LNCaP clone FGC (cell line): Measurements from ENCODE around the gene FLT3.

Experiments
- DNase-seq: peaks from one replicate; pipeline ENCODE4 v3.0.0-alpha.2; 2011; ENCODE audit warnings: low read depth
- H3K4me3 ChIP-seq: 2 replicates; pipeline ENCODE4 v1.5.1; 2011; ENCODE audit warnings: mild to moderate bottlenecking, low read depth, low read length, control low read depth
- CTCF ChIP-seq: IDR thresholded peaks from 2 replicates; pipeline ENCODE4 v1.5.1; 2012; ENCODE audit warnings: mild to moderate bottlenecking; ENCODE audit not compliant: control insufficient read depth, insufficient read depth; ENCODE audit errors: extremely low read depth

FLT3 gene

GRCh38 chr13:28077231-28077630 lies 23.1 kb downstream of the FLT3 start:
- DNase-seq: no peak
- TF ChIP-seq CTCF: no peak
- H3K4me3 ChIP-seq: no peak overlapping the region

- H3K4me3 ChIP-seq: no peak overlapping the region
- TF ChIP-seq CTCF: no peak
- no peak for DNase-seq
Measured at GRCh38 chr13:28071424-28071823, 29.0 kb downstream of the FLT3 start.

DNA sequence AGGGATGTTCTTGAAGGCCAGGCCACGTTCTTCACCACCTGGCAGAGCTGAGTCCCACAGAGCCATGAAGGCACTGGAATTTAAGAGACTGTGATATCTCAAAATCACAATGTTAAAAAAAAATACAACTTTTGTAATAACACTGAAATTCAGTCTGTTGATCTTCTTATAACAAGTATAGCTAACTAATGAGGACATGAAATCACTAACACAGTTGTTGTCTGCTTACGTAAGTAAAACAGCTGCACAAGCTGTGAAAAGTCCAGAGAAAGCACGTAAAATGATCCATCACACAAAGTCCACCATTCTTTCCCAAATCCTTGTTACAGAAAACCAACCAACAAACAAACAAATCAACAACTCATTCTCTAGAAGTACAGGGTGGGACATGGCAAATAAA lies 32.9 kb downstream of the FLT3 start:
- H3K4me3 ChIP-seq: no peak overlapping the region
- no peak for DNase-seq
- no peak for TF ChIP-seq CTCF

GRCh38 chr13:28058866-28059613 lies 41.3 kb downstream of the FLT3 start:
- peak; percentile 15 for DNase-seq
- TF ChIP-seq CTCF: peak; percentile 64
- H3K4me3 ChIP-seq: no peak overlapping the region

GRCh38 chr13:28056970-28057712 lies 43.2 kb downstream of the FLT3 start:
- H3K4me3 ChIP-seq: no peak overlapping the region
- no peak for DNase-seq
- no peak for TF ChIP-seq CTCF

DNA sequence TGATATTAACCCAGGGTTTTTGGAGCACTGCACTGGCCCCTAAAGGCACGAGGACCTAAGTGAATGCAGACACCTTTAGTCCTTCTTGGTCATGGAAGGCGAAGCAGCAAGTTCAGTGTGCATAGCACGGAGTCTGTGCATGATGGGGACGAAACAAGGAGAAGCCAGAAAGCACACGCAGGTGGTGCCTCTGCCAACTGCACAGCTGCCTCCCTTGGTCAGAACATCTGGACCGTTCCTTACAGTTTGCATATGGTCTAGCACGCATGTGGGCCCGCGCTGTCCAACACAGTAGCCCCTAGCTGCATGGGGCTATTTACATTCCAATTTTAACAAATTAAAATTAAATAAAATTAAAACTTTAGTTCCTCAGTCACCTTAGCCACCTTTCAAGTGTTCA lies 44.0 kb downstream of the FLT3 start:
- no peak for DNase-seq
- TF ChIP-seq CTCF: no peak
- no peak overlapping the region for H3K4me3 ChIP-seq

DNA sequence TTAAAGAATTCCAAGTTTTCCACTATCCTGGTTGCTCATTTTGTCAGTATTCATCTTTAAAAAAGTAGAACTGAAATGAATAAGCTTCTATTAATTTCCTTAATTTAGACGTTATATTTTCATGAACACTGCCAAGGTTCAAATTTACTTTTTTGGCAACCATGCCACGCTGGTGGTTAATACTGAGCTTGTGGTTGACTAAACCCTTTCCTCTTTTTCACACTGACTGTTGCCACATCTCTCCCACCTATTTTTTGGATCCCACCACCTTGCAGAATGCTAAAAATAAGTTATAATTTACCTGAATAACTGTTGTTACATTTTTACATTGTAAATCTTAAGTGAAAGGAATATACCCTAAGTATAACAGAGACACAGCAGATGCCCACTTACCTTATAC lies 45.0 kb downstream of the FLT3 start:
- TF ChIP-seq CTCF: no peak
- no peak for DNase-seq
- H3K4me3 ChIP-seq: no peak overlapping the region
